Measurements from ENCODE around the gene TRPC4. TPM values are rescaled to one million over a fixed set of nuclear protein-coding genes. Genes with fewer than 3 reads are reported as not detected.

TRPC4 gene
- polyA plus RNA-seq (8.8 and 10.0 TPM in 2 replicates), polyA minus RNA-seq (39.4 and 47.7 TPM in 2 replicates)

DNA sequence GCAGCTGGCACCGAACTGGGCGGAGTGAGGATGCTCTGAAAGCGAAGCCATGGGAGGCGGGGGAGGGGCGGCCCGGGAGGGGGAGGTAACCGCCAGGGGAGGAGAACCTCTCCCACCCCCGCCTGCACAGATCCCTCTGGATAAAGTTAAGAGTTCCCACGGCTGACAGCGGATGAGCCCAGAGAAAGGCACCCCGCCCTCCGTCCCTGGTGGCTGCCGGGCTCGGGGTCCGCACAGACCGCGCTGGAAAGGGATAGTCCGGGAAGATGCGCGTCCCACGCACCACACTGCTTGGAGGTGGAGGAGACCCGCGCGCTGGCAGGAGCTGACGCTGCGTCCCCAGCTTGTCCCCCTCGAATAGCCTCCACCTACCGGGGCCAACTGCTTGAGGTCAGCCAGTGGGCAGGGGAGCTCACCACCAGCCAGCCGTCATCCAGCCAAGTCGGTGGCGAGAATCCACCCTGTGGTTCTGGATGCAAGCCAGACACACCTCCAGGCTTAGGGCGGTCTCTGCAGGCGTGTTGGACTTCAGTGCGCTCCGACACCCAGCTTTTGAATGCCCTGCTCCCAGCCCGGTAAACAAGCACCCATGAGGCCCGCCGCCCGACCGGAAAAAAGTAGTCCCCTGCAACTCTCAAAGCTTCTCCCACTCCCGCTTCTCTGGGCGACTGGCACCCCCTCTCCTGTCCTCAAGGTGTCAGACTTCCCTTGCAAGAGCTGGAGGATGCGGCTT is at the start of gene TRPC4:
TSS of gene TRPC4 (minus strand) at position 17 of the 733 bp plus-strand sequence. CDS start 86,439 bp downstream, outside the sequence.
- H3K9ac ChIP-seq (ENCODE audit: low read length): peak within 1 kb of the TSS; percentile 62
- H3K36me3 ChIP-seq (ENCODE audit: insufficient read depth, low read length): no peaks in the 10 kb centered on the region
- TF ChIP-seq SMC3 (conservative IDR thresholded peaks at IDR 0.05; ENCODE audit: poor library complexity) (peak; percentile 97), POLR2AphosphoS5 (IDR thresholded peaks at IDR 0.05) (no peak), EP300 (conservative IDR thresholded peaks at IDR 0.05; ENCODE audit: poor library complexity, severe bottlenecking) (no peak), TAF1 (IDR thresholded peaks at IDR 0.05; ENCODE audit: low read depth) (peak; percentile 13), MXI1 (conservative IDR thresholded peaks at IDR 0.05; ENCODE audit: poor library complexity, severe bottlenecking) (peak; percentile 51), RAD21 (conservative IDR thresholded peaks at IDR 0.05) (peak; percentile 98), EZH2 (IDR thresholded peaks at IDR 0.05; ENCODE audit: borderline replicate concordance, insufficient read depth, low read length, poor library complexity, severe bottlenecking) (no peak)
- TF ChIP-seq, protein P1, sequence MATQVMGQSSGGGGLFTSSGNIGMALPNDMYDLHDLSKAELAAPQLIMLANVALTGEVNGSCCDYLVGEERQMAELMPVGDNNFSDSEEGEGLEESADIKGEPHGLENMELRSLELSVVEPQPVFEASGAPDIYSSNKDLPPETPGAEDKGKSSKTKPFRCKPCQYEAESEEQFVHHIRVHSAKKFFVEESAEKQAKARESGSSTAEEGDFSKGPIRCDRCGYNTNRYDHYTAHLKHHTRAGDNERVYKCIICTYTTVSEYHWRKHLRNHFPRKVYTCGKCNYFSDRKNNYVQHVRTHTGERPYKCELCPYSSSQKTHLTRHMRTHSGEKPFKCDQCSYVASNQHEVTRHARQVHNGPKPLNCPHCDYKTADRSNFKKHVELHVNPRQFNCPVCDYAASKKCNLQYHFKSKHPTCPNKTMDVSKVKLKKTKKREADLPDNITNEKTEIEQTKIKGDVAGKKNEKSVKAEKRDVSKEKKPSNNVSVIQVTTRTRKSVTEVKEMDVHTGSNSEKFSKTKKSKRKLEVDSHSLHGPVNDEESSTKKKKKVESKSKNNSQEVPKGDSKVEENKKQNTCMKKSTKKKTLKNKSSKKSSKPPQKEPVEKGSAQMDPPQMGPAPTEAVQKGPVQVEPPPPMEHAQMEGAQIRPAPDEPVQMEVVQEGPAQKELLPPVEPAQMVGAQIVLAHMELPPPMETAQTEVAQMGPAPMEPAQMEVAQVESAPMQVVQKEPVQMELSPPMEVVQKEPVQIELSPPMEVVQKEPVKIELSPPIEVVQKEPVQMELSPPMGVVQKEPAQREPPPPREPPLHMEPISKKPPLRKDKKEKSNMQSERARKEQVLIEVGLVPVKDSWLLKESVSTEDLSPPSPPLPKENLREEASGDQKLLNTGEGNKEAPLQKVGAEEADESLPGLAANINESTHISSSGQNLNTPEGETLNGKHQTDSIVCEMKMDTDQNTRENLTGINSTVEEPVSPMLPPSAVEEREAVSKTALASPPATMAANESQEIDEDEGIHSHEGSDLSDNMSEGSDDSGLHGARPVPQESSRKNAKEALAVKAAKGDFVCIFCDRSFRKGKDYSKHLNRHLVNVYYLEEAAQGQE (IDR thresholded peaks at IDR 0.05; ENCODE audit: borderline replicate concordance): no peak
- TF ChIP-seq, protein P2, sequence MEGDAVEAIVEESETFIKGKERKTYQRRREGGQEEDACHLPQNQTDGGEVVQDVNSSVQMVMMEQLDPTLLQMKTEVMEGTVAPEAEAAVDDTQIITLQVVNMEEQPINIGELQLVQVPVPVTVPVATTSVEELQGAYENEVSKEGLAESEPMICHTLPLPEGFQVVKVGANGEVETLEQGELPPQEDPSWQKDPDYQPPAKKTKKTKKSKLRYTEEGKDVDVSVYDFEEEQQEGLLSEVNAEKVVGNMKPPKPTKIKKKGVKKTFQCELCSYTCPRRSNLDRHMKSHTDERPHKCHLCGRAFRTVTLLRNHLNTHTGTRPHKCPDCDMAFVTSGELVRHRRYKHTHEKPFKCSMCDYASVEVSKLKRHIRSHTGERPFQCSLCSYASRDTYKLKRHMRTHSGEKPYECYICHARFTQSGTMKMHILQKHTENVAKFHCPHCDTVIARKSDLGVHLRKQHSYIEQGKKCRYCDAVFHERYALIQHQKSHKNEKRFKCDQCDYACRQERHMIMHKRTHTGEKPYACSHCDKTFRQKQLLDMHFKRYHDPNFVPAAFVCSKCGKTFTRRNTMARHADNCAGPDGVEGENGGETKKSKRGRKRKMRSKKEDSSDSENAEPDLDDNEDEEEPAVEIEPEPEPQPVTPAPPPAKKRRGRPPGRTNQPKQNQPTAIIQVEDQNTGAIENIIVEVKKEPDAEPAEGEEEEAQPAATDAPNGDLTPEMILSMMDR (IDR thresholded peaks at IDR 0.05; ENCODE audit: poor library complexity, severe bottlenecking): peak; percentile 96
- H4K20me1 ChIP-seq (ENCODE audit: insufficient read depth): no peaks in the 10 kb centered on the region
- H3K27ac ChIP-seq (ENCODE audit: low read length): peak within 1 kb of the TSS; percentile 38
- H2AFZ ChIP-seq (ENCODE audit: low read depth, low read length): peak within 1 kb of the TSS; percentile 46
- no peaks in the 10 kb centered on the region for H3K9me3 ChIP-seq (ENCODE audit: low read length)
- peaks cover 31% of the 10 kb centered on the region for H3K79me2 ChIP-seq (replicated peaks; ENCODE audit: insufficient read depth, low read length)
- no peaks in the 10 kb centered on the region for H3K9me2 ChIP-seq (ENCODE audit: insufficient read depth, low read length)
- H3K4me2 ChIP-seq (ENCODE audit: low read length): peak within 1 kb of the TSS; percentile 62
- H3K4me3 ChIP-seq (ENCODE audit: low read length): peak within 1 kb of the TSS; percentile 79
- no peaks in the 10 kb centered on the region for H3K27me3 ChIP-seq (ENCODE audit: insufficient read depth, low read depth, low read length)
- no peaks in the 10 kb centered on the region for H3F3A ChIP-seq (ENCODE audit: insufficient read depth, low read length, poor library complexity, severe bottlenecking)

DNA sequence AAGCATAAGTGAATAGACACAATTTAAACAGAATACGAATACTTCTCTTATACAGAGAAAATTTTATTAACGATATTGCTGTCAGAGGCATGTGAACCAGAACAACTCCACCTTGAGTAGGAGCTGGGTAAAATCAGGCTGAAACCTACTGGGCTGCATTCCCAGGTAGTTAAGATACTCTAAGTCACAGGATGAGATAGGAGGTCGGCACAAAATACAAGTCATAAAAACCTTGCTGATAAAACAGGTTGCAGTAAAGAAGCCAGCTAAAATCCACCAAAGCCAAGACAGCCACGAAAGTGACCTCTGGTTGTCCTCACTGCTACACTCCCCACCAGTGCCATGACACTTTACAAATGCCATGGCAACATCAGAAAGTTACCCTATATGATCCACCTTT is 49.2 kb upstream of the TRPC4 start:
- H3K4me2 ChIP-seq (ENCODE audit: low read length): peak overlapping the region; percentile 58
- H4K20me1 ChIP-seq (ENCODE audit: insufficient read depth): no peaks in the 10 kb centered on the region
- TF ChIP-seq SMC3 (conservative IDR thresholded peaks at IDR 0.05; ENCODE audit: poor library complexity): peak; percentile 41
- no peak for TF ChIP-seq TAF1 (IDR thresholded peaks at IDR 0.05; ENCODE audit: low read depth)
- TF ChIP-seq RAD21 (conservative IDR thresholded peaks at IDR 0.05): peak; percentile 15
- TF ChIP-seq, protein P2 (IDR thresholded peaks at IDR 0.05; ENCODE audit: poor library complexity, severe bottlenecking): peak; percentile 67
- H3K9me3 ChIP-seq (ENCODE audit: low read length): no peaks in the 10 kb centered on the region
- H3K36me3 ChIP-seq (ENCODE audit: insufficient read depth, low read length): no peaks in the 10 kb centered on the region
- H3K27ac ChIP-seq (ENCODE audit: low read length): peak overlapping the region; percentile 84
- H3K4me3 ChIP-seq (ENCODE audit: low read length): peak overlapping the region; percentile 53
- no peaks in the 10 kb centered on the region for H3K27me3 ChIP-seq (ENCODE audit: insufficient read depth, low read depth, low read length)
- H3K9me2 ChIP-seq (ENCODE audit: insufficient read depth, low read length): no peaks in the 10 kb centered on the region
- H3F3A ChIP-seq (ENCODE audit: insufficient read depth, low read length, poor library complexity, severe bottlenecking): peaks cover 4% of the 10 kb centered on the region
- peak overlapping the region; percentile 37 for H2AFZ ChIP-seq (ENCODE audit: low read depth, low read length)
- peak overlapping the region; percentile 53 for H3K9ac ChIP-seq (ENCODE audit: low read length)
- no peaks in the 10 kb centered on the region for H3K79me2 ChIP-seq (replicated peaks; ENCODE audit: insufficient read depth, low read length)
